MM.1S (cell line): Measurements from ENCODE around the gene MARCOL.

Experiments used
- DNase-seq: peaks from one replicate; pipeline ENCODE4 v3.0.0-alpha.2; 2015
- H2AFZ ChIP-seq: fragments of 300-600 bp; sonication (generic); 2 replicates; pipeline ENCODE4 v1.6.0; 2016; ENCODE audit warnings: antibody characterized with exemption, low read length
- H3F3A ChIP-seq: fragments of 300-600 bp; sonication (generic); 2 replicates; pipeline ENCODE4 v1.6.1; 2016; ENCODE audit warnings: mild to moderate bottlenecking, antibody characterized with exemption, low read length, moderate library complexity, mixed read lengths; ENCODE audit not compliant: insufficient read depth
- H3K27ac ChIP-seq: fragments of 300-600 bp; sonication (generic); 2 replicates; pipeline ENCODE4 v1.5.1; 2016; ENCODE audit warnings: mild to moderate bottlenecking, low read length
- H3K27me3 ChIP-seq: fragments of 300-600 bp; sonication (generic); replicated peaks from 2 replicates; pipeline ENCODE4 v1.6.0; 2016; ENCODE audit warnings: low read length; ENCODE audit not compliant: insufficient read depth
- H3K36me3 ChIP-seq: fragments of 300-600 bp; sonication (generic); replicated peaks from 2 replicates; pipeline ENCODE4 v1.6.1; 2016; ENCODE audit warnings: mild to moderate bottlenecking, low read length, mixed read lengths; ENCODE audit not compliant: insufficient read depth
- H3K4me1 ChIP-seq: fragments of 300-600 bp; sonication (generic); 2 replicates; pipeline ENCODE4 v1.6.1; 2016; ENCODE audit warnings: low read length, mixed read lengths
- H3K4me2 ChIP-seq: fragments of 300-600 bp; sonication (generic); 2 replicates; pipeline ENCODE4 v1.6.0; 2016; ENCODE audit warnings: low read depth, low read length
- H3K4me3 ChIP-seq: fragments of 300-600 bp; sonication (generic); 2 replicates; pipeline ENCODE4 v1.5.1; 2016; ENCODE audit warnings: low read length, mixed read lengths
- H3K79me2 ChIP-seq: fragments of 300-600 bp; sonication (generic); 2 replicates; pipeline ENCODE4 v1.6.1; 2016; ENCODE audit warnings: mixed run types, low read length, mixed read lengths
- H3K9ac ChIP-seq: fragments of 300-600 bp; sonication (generic); 2 replicates; pipeline ENCODE4 v1.6.1; 2016; ENCODE audit warnings: low read length, mixed read lengths
- H3K9me2 ChIP-seq: fragments of 300-600 bp; sonication (generic); replicated peaks from 2 replicates; pipeline ENCODE4 v1.6.1; 2016; ENCODE audit warnings: mild to moderate bottlenecking, low read length, mixed read lengths; ENCODE audit not compliant: insufficient read depth
- H3K9me3 ChIP-seq: fragments of 300-600 bp; sonication (generic); replicated peaks from 2 replicates; pipeline ENCODE4 v1.6.1; 2016; ENCODE audit warnings: mild to moderate bottlenecking, low read length, mixed read lengths; ENCODE audit not compliant: insufficient read depth
- H4K20me1 ChIP-seq: fragments of 300-600 bp; sonication (generic); 2 replicates; pipeline ENCODE4 v1.6.1; 2016; ENCODE audit warnings: mild to moderate bottlenecking, low read length, moderate library complexity, mixed read lengths; ENCODE audit not compliant: insufficient read depth
- CTCF ChIP-seq: fragments of 300-600 bp; sonication (generic); IDR thresholded peaks from 2 replicates; pipeline ENCODE4 v1.5.1; 2016; ENCODE audit warnings: antibody characterized with exemption, low read length, mixed read lengths
- EZH2 ChIP-seq: fragments of 300-600 bp; sonication (generic); optimal IDR thresholded peaks from 2 replicates; pipeline ENCODE3; 2017; ENCODE audit warnings: low read depth, mild to moderate bottlenecking, antibody characterized with exemption, low read length, mixed read lengths
- EZH2phosphoT487 ChIP-seq: fragments of 300-600 bp; sonication (generic); IDR thresholded peaks from 2 replicates; pipeline ENCODE4 v1.6.1; 2018; ENCODE audit warnings: antibody characterized with exemption, low read length

MARCOL gene

GRCh38 chr5:148248894-148249293 is 10.6 kb downstream of the MARCOL start:
- H3K36me3 ChIP-seq, result no peaks in the 10 kb centered on the region
- H3K27me3 ChIP-seq, result no peaks in the 10 kb centered on the region
- no peaks in the 10 kb centered on the region for H3F3A ChIP-seq
- no peaks in the 10 kb centered on the region for H3K9me2 ChIP-seq
- H2AFZ ChIP-seq, result no peak overlapping the region
- no peaks in the 10 kb centered on the region for H3K4me1 ChIP-seq
- no peak overlapping the region for H3K4me3 ChIP-seq
- no peak overlapping the region for H3K27ac ChIP-seq
- no peaks in the 10 kb centered on the region for H4K20me1 ChIP-seq
- TF ChIP-seq EZH2, result no peak
- TF ChIP-seq CTCF, result no peak
- TF ChIP-seq EZH2phosphoT487, result no peak
- no peak overlapping the region for H3K4me2 ChIP-seq
- no peak for DNase-seq
- no peaks in the 10 kb centered on the region for H3K79me2 ChIP-seq
- no peak overlapping the region for H3K9ac ChIP-seq
- no peaks in the 10 kb centered on the region for H3K9me3 ChIP-seq

DNA sequence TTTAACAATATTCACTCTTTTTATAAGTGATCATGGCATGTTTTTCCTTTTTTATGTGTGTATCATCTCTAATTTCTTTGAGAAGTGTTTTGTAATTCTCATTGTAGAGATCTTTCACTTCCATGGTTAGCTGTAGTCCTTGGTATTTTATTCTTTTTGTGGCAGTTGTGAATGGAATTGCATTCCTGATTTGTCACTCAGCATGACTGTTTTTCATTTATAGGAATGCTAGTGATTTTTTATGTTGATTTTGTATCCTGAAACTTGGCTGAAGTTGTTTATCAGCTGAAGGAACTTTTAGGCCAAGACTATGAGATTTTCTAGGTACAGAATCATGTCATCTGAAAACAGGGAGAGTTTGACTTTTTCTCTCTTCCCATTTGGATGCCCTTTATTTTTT is 17.1 kb downstream of the MARCOL start:
- Histone ChIP-seq H3K79me2 (no peaks in the 10 kb centered on the region), H4K20me1 (no peaks in the 10 kb centered on the region), H2AFZ (no peak overlapping the region), H3K4me2 (no peak overlapping the region), H3K9me2 (no peaks in the 10 kb centered on the region), H3K9ac (no peak overlapping the region), H3K36me3 (no peaks in the 10 kb centered on the region), H3F3A (no peaks in the 10 kb centered on the region), H3K9me3 (no peaks in the 10 kb centered on the region), H3K27me3 (no peaks in the 10 kb centered on the region), H3K4me1 (no peaks in the 10 kb centered on the region), H3K4me3 (no peak overlapping the region), H3K27ac (no peak overlapping the region)
- DNase-seq, result no peak
- TF ChIP-seq EZH2phosphoT487 (no peak), CTCF (no peak), EZH2 (no peak)

GRCh38 chr5:148259288-148259687 is 21.0 kb downstream of the MARCOL start:
- Histone ChIP-seq H3K4me1 (no peaks in the 10 kb centered on the region), H3K9me3 (no peaks in the 10 kb centered on the region), H3K27ac (no peak overlapping the region), H3F3A (no peaks in the 10 kb centered on the region), H2AFZ (no peak overlapping the region), H3K27me3 (no peaks in the 10 kb centered on the region), H3K4me3 (no peak overlapping the region), H3K36me3 (no peaks in the 10 kb centered on the region), H3K4me2 (no peak overlapping the region), H4K20me1 (no peaks in the 10 kb centered on the region), H3K79me2 (no peaks in the 10 kb centered on the region), H3K9me2 (no peaks in the 10 kb centered on the region), H3K9ac (no peak overlapping the region)
- DNase-seq, result no peak
- TF ChIP-seq CTCF (no peak), EZH2 (no peak), EZH2phosphoT487 (no peak)
